Erythroblast (primary cell): ENCODE measurements around the gene ZCCHC9.

Source experiments
- DNase-seq, 2 experiments: peaks; one replicate each; lab custom pipeline; 2025; lab: John Stamatoyannopoulos, UW
- GATA1 ChIP-seq: IDR thresholded peaks from 2 replicates; pipeline ENCODE4 v1.6.1; 2011; ENCODE audit warnings: low read depth, mild to moderate bottlenecking, control low read depth, low read length, moderate library complexity
- POLR2A ChIP-seq: IDR thresholded peaks from 2 replicates; pipeline ENCODE4 v1.6.1; 2011; ENCODE audit warnings: mild to moderate bottlenecking, low read length

Gene ZCCHC9

GRCh38 chr5:81359108-81359507 is 57.7 kb downstream of the ZCCHC9 start:
- no peak for DNase-seq
- no peak for TF ChIP-seq GATA1
- no peak for TF ChIP-seq POLR2A

- no peak for TF ChIP-seq GATA1
- TF ChIP-seq POLR2A: no peak
- no peak for DNase-seq
Measured at GRCh38 chr5:81359881-81360280, 58.5 kb downstream of the ZCCHC9 start.

GRCh38 chr5:81360640-81361039 is 59.3 kb downstream of the ZCCHC9 start:
- TF ChIP-seq GATA1 (no peak), POLR2A (no peak)
- no peak for DNase-seq

GRCh38 chr5:81361600-81361999 is 60.2 kb downstream of the ZCCHC9 start:
- DNase-seq: no peak
- TF ChIP-seq POLR2A: no peak
- no peak for TF ChIP-seq GATA1
